GM23338 (cell line): ENCODE data around the gene FBLN5.

ENCODE experiments used
- CREB1 ChIP-seq: fragments of 250-450 bp; sonication (Bioruptor Pico); IDR thresholded peaks from 2 replicates; pipeline ENCODE4 v1.5.0; 2020; ENCODE audit warnings: low read depth, mild to moderate bottlenecking, moderate library complexity
- CTCF ChIP-seq, 2 experiments: fragments of 200-600 bp in 1 of 2; sonication (generic) in 1 of 2; conservative IDR thresholded peaks; 2 replicates each; pipeline versions ENCODE4 v1.5.1 to v1.6.1; 2016 to 2017; ENCODE audit warnings: antibody characterized with exemption in 2 of 2, low read depth in 2 of 2, mild to moderate bottlenecking in 2 of 2, moderate library complexity in 1 of 2
- ETS1 ChIP-seq: IDR thresholded peaks from 2 replicates; pipeline ENCODE4 v1.6.1; 2016; ENCODE audit warnings: antibody characterized with exemption
- EZH2 ChIP-seq: fragments of 200-600 bp; sonication (generic); IDR thresholded peaks from one replicate; pipeline ENCODE4 v1.8.0; 2017; ENCODE audit warnings: antibody characterized with exemption, mild to moderate bottlenecking, low read depth; ENCODE audit not compliant: unreplicated experiment
- EZH2phosphoT487 ChIP-seq: fragments of 200-600 bp; sonication (generic); IDR thresholded peaks from one replicate; pipeline ENCODE4 v1.8.1; 2018; ENCODE audit warnings: antibody characterized with exemption; ENCODE audit not compliant: unreplicated experiment
- NANOG ChIP-seq: IDR thresholded peaks from 2 replicates; pipeline ENCODE4 v1.6.1; 2016; ENCODE audit warnings: antibody characterized with exemption, borderline replicate concordance
- POLR2AphosphoS5 ChIP-seq: IDR thresholded peaks from 2 replicates; pipeline ENCODE4 v1.6.1; 2016; ENCODE audit warnings: antibody characterized with exemption, low read depth
- ZNF331 ChIP-seq: fragments of 250-450 bp; sonication (Bioruptor Pico); IDR thresholded peaks from 2 replicates; pipeline ENCODE4 v1.5.0; 2020; ENCODE audit warnings: low read depth, mild to moderate bottlenecking, moderate library complexity

GRCh38 chr14:91957876-91958313 is 10.4 kb upstream of the FBLN5 start:
- TF ChIP-seq CTCF (conservative IDR thresholded peaks at IDR 0.05; ENCODE audit: low read depth in 2 of 2) (no peak), EZH2 (no peak), NANOG (no peak), CREB1 (CRISPR knock-in tag) (no peak), ZNF331 (no peak), ETS1 (no peak), EZH2phosphoT487 (no peak), POLR2AphosphoS5 (no peak)
